GM21825 (cell line): ENCODE results near the gene EMILIN2.
"Not testable (repeated sequence)": the region's sequence is repeated elsewhere in the genome, so short reads cannot be mapped to it uniquely, and the experiment has no call there.

Source experiments
- ATAC-seq: cut with Tn5 transposase; IDR thresholded peaks from one replicate; pipeline ENCODE4 v1.9.1; 2021; ENCODE audit warnings: mild to moderate bottlenecking, moderate library complexity; ENCODE audit not compliant: unreplicated experiment

The EMILIN2 gene

GRCh38 chr18:2843146-2843545 is 3.7 kb upstream of the EMILIN2 start:
- ATAC-seq, result no peak

GRCh38 chr18:2845172-2845571 is 1.6 kb upstream of the EMILIN2 start:
- no peak for ATAC-seq

GRCh38 chr18:2847317-2848246 is 776 bp downstream of the EMILIN2 start:
- peak; percentile 49 for ATAC-seq

- ATAC-seq, result no peak
Observed at GRCh38 chr18:2848247-2849246, 1.7 kb downstream of the EMILIN2 start.

- ATAC-seq, result no peak
Observed at GRCh38 chr18:2850816-2851215, 4.0 kb downstream of the EMILIN2 start.

- ATAC-seq, result no peak
Observed at GRCh38 chr18:2851771-2852170, 5.0 kb downstream of the EMILIN2 start.

GRCh38 chr18:2852460-2852859 is 5.7 kb downstream of the EMILIN2 start:
- ATAC-seq, result not testable (repeated sequence)

GRCh38 chr18:2853173-2853925 is 6.5 kb downstream of the EMILIN2 start:
- ATAC-seq, result no peak

- no peak for ATAC-seq
Observed at GRCh38 chr18:2853926-2854664, 7.3 kb downstream of the EMILIN2 start.

GRCh38 chr18:2854875-2855274 is 8.1 kb downstream of the EMILIN2 start:
- no peak for ATAC-seq

- ATAC-seq, result no peak
Observed at GRCh38 chr18:2855560-2856350, 8.9 kb downstream of the EMILIN2 start.

- ATAC-seq, result no peak
Observed at GRCh38 chr18:2856547-2857170, 9.9 kb downstream of the EMILIN2 start.

GRCh38 chr18:2857491-2858131 is 10.8 kb downstream of the EMILIN2 start:
- no peak for ATAC-seq

- ATAC-seq, result not testable (repeated sequence)
Observed at GRCh38 chr18:2860397-2860796, 13.6 kb downstream of the EMILIN2 start.

GRCh38 chr18:2863997-2864396 is 17.2 kb downstream of the EMILIN2 start:
- not testable (repeated sequence) for ATAC-seq

- ATAC-seq, result not testable (repeated sequence)
Observed at GRCh38 chr18:2866465-2866864, 19.7 kb downstream of the EMILIN2 start.

GRCh38 chr18:2869207-2869606 is 22.4 kb downstream of the EMILIN2 start:
- no peak for ATAC-seq

- ATAC-seq, result no peak
Observed at GRCh38 chr18:2871111-2871720, 24.4 kb downstream of the EMILIN2 start.
